HL-60/S4 treated with retinoic acid at 250 ng/mL for 4 days and 3 days (cell line): ENCODE data around the gene SMIM22.

Source experiments
- in situ Hi-C: fragments of 300-500 bp; cut with MboI; formaldehyde crosslinking; loops from 2 replicates; pipeline ENCODE4 v1.7.0; 2022; ENCODE audit warnings: low sequenced_read_pairs

Gene SMIM22

GRCh38 chr16:4795828-4796572 lies 831 bp downstream of the SMIM22 start:
- in situ Hi-C loops, result no loop called here

DNA sequence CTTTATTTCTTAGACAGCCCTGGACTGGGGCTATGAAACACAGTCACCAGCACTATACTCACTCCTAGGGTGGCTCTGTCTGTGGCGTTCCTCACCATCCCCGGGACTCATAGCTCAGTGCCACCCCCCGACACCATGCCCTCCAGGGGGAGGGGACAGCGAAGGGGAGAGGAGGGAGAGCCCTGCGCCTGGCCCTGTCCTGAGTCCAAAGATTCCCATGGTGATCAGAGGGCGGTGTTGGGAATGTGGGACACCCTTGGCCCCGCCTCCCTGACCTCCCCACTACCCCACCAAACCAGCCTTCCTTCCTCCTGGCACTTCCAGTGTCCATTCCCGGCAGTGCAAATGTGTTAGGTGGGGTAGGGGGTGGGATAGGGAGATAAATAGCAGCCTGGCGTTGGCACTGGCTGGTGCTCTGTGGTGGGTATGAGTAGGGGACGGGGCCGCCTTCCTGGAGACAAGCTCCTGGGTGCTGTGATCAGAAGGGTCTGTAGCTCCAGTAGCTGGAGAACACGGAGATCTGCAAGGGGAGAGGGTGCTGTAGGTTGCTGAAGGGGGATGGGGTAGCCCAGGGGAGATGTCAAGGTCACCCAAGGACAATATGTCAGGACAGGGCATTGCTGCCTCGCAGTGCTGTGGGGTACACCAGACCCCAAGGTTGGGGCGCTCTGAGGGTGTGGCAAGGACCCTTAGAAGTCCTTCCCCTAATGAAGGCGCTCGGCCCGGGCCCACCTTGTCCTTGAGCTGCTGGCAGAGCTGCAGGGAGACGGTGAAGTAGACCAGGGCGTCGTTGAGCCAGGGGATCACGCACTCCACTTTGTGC lies 2.0 kb downstream of the SMIM22 start:
- in situ Hi-C loops, result no loop called here

- in situ Hi-C loops, result no loop called here
These were observed 2.7 kb downstream of the SMIM22 start for GRCh38 chr16:4797805-4798252.

DNA sequence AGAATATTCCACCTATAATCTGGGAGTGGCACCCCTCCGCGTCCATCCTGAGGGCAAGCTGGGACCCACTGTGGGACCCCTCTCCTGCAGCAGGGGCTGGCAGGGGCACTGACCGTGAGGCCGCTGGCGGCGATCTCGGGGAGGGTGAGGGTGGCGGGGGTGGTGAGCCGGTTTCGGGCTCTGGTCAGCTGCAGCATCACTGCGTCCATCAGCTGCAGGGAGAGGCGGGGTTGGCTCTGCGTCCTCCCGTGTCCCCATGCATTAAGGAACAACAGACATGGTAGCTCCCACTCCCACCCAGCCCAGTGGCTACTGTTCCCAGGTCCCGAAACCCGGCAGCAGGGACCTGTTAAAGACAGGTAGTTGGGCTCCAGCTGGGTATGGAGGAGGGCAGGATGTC lies 3.3 kb downstream of the SMIM22 start:
- in situ Hi-C loops, result no loop called here

- in situ Hi-C loops, result no loop called here
These were observed 4.1 kb downstream of the SMIM22 start for GRCh38 chr16:4799171-4799855.

- in situ Hi-C loops, result no loop called here
These were observed 5.3 kb downstream of the SMIM22 start for GRCh38 chr16:4800290-4801041.

DNA sequence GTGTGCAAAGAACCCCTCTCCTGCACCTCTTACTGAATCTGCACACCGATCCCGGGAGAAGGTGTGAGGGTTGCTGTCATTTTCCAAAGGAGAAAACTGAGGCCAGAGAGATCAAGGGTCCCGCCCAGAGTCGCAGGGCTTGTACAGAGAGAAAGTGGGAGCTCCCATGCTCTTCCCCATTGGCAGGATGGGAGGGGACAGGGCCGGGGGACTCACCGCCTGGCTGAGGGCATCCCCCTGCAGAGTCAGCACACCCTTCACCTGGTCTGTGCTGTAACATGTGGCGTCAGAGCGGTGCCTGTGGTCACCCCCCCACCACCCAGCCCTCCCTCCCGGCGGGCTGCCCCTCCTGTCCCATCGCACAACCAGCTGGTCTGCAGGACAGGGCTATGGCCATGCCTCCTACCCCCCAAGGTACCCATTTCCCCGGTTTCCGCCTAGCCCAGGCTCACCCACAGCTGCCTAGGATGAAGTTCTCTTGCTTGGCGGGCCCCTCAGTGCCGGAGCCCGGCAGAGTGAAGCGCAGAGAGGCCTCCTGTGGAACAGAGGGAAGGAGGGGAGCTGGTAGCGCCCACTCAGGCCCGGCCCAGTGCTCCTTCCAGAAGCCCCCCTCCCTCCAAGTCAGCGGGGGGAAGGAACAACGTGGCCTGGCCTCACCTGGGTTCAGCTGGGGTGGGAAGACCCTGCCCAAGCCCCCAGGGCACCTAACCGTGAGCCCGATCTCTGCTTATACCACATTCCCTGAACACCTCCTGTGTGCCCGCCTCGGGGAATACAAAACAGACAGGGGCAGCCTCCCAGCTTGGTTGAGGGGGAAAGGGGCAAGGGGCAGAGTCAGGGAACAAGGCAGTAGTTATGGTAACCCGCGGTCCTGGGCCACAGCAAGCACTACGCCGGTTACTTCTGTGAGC lies 6.1 kb downstream of the SMIM22 start:
- in situ Hi-C loops, result no loop called here

GRCh38 chr16:4801962-4802658 lies 6.9 kb downstream of the SMIM22 start, which contains the start of gene ROGDI:
TSS of gene ROGDI (minus strand) at chr16:4802633. CDS start at chr16:4802571, 62 bp downstream.
- in situ Hi-C loops, result no loop called here

DNA sequence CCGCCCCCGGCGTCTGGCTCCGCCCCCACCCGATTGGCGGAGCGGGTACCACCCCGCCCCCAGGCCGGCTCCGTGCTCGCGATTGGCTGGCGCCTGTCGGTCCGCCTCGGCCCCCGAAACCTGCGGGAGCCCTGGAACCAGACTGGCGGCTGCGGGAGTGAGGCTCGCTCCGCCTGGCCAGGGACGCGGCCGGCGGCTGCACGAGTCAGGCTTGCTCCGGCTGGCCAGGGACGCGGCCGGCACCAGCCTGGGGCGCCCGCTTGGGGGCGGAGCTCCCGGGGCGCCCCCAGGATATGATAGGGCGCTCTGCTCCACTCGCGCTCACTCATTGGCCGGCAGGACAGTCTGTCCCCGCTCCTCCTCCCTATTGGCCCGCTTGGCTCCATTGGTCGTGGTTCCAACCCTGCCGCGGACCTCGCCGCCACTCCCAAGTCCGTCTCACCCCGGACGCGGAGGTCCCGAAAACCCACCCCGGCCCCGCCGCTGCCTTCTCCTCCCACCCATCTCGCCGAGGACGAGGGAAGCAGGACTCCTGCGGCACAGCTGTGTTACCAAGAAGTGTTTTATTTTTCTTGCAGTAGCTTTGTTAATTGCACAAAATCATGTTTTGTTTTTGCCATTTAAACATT lies 7.6 kb downstream of the SMIM22 start:
- in situ Hi-C loops, result no loop called here

GRCh38 chr16:4803401-4803844 lies 8.3 kb downstream of the SMIM22 start:
- in situ Hi-C loops, result no loop called here

- in situ Hi-C loops, result no loop called here
These were observed 9.0 kb downstream of the SMIM22 start for GRCh38 chr16:4803898-4804762.

DNA sequence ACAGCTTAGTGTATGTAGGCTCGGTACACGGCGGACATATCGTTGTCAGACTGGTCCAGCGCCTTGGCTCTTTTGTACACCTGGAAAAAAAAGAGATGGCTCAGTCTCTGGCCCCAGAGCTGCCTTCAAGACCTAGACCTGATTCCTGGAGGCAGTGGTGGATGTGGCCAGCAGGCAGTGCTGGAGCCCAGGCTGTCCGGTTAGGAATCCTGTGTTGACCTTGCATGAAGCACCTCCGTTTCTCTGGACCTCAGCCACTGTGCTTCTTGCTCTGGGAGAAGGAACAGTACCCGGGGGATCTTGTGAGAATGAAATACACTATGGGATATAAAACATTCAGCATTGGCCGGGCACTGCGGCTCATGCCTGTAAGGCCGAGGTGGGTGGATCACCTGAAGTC lies 10.1 kb downstream of the SMIM22 start:
- in situ Hi-C loops, result no loop called here

- in situ Hi-C loops, result no loop called here
These were observed 11.1 kb downstream of the SMIM22 start for GRCh38 chr16:4806280-4806679.

DNA sequence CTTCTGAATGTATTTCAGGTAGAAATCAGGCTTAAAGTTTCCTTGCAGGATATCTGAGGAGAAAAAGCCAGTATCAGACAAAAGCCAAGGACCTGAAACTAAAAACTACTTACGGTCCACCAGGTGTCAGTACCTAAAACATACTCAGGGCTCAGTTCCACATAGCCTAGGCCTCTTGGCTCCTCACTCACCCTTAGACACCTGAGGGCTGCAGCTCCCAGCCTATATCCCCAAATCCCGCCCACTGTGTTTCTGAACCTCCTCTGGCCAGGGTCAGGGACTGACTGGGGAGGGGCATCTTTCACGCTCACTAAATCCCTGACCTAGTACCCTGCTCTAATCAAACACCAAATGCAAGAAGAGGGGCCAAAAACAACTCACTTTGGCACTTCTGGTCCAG lies 16.1 kb downstream of the SMIM22 start:
- in situ Hi-C loops, result no loop called here

GRCh38 chr16:4811773-4812172 lies 16.6 kb downstream of the SMIM22 start:
- in situ Hi-C loops, result no loop called here

GRCh38 chr16:4813251-4814003 lies 18.3 kb downstream of the SMIM22 start:
- in situ Hi-C loops, result no loop called here

DNA sequence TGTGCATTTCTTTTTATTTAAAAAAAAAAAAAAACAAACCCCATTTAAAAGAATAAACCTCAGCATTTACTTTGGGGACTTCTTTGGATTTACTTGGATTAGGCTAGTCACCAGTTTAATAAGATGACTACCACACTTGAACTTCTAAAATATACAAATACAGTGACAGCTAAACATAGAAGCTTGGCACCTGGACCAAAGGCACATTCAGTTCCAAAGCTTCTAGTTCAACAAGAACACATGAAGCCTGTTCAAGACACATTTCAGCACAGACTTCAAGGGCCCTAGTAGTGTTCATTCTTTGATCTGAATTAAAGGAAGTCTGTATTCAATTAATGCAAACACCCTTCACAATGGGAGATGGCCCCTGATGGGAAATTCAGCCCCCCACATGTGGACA lies 18.9 kb downstream of the SMIM22 start:
- in situ Hi-C loops, result no loop called here
